GM04503 (cell line): Measurements from ENCODE around the gene KBTBD8.

Experiments
- DNase-seq: peaks from one replicate; pipeline ENCODE4 v3.0.0-alpha.2; 2012; ENCODE audit warnings: low read depth

The KBTBD8 gene

GRCh38 chr3:66997560-66998112 lies 471 bp upstream of the KBTBD8 start:
- no peak for DNase-seq

- no peak for DNase-seq
Observed at GRCh38 chr3:66998904-66999235, 763 bp downstream of the KBTBD8 start.

- DNase-seq, result no peak
Observed at GRCh38 chr3:67000009-67000408, 1.9 kb downstream of the KBTBD8 start.

- DNase-seq, result no peak
Observed at GRCh38 chr3:67001086-67001861, 3.2 kb downstream of the KBTBD8 start.

- no peak for DNase-seq
Observed at GRCh38 chr3:67005974-67006373, 7.9 kb downstream of the KBTBD8 start.

GRCh38 chr3:67006460-67006859 lies 8.4 kb downstream of the KBTBD8 start:
- no peak for DNase-seq

- DNase-seq, result no peak
Observed at GRCh38 chr3:67008388-67008787, 10.3 kb downstream of the KBTBD8 start.

- DNase-seq, result no peak
Observed at GRCh38 chr3:67009716-67010115, 11.6 kb downstream of the KBTBD8 start.

- DNase-seq, result no peak
Observed at GRCh38 chr3:67011414-67012131, 13.5 kb downstream of the KBTBD8 start.

- no peak for DNase-seq
Observed at GRCh38 chr3:67012564-67012963, 14.5 kb downstream of the KBTBD8 start.

GRCh38 chr3:67015702-67016484 lies 17.8 kb downstream of the KBTBD8 start:
- DNase-seq, result no peak

- DNase-seq, result no peak
Observed at GRCh38 chr3:67016522-67017080, 18.5 kb downstream of the KBTBD8 start.

GRCh38 chr3:67017211-67017610 lies 19.1 kb downstream of the KBTBD8 start:
- DNase-seq, result no peak

GRCh38 chr3:67018105-67018788 lies 20.1 kb downstream of the KBTBD8 start:
- no peak for DNase-seq

- DNase-seq, result no peak
Observed at GRCh38 chr3:67018789-67019526, 20.9 kb downstream of the KBTBD8 start.

GRCh38 chr3:67028001-67028784 lies 30.1 kb downstream of the KBTBD8 start:
- no peak for DNase-seq

- no peak for DNase-seq
Observed at GRCh38 chr3:67030785-67031740, 33.0 kb downstream of the KBTBD8 start.

GRCh38 chr3:67031986-67032385 lies 33.9 kb downstream of the KBTBD8 start:
- no peak for DNase-seq

- no peak for DNase-seq
Observed at GRCh38 chr3:67033079-67033478, 35.0 kb downstream of the KBTBD8 start.
